Parathyroid adenoma (tissue), 2 donors: ENCODE measurements around the gene AUTS2.

Source experiments
- H2AFZ ChIP-seq: fragments of 300-600 bp; sonication (generic); one replicate; pipeline ENCODE4 v1.7.0; 2017; ENCODE audit warnings: antibody characterized with exemption, mild to moderate bottlenecking
- H3K27ac ChIP-seq: fragments of 300-600 bp; sonication (generic); one replicate; pipeline ENCODE4 v1.7.0; 2017
- H3K27me3 ChIP-seq: fragments of 300-600 bp; sonication (generic); one replicate; pipeline ENCODE4 v1.7.0; 2017; ENCODE audit warnings: low read length; ENCODE audit not compliant: control insufficient read depth, insufficient read depth
- H3K36me3 ChIP-seq: fragments of 300-600 bp; sonication (generic); one replicate; pipeline ENCODE4 v1.7.0; 2017; ENCODE audit warnings: low read length; ENCODE audit not compliant: control insufficient read depth, insufficient read depth
- H3K4me1 ChIP-seq: fragments of 300-600 bp; sonication (generic); one replicate; pipeline ENCODE4 v1.7.0; 2017; ENCODE audit warnings: control low read depth
- H3K4me2 ChIP-seq: fragments of 300-600 bp; sonication (generic); one replicate; pipeline ENCODE4 v1.7.0; 2017; ENCODE audit warnings: low read length
- H3K4me3 ChIP-seq: fragments of 300-600 bp; sonication (generic); one replicate; pipeline ENCODE4 v1.7.0; 2017; ENCODE audit warnings: low read depth, low read length
- H3K79me2 ChIP-seq: fragments of 300-600 bp; sonication (generic); one replicate; pipeline ENCODE4 v1.7.0; 2017; ENCODE audit warnings: control low read depth
- H3K9ac ChIP-seq: fragments of 300-600 bp; sonication (generic); one replicate; pipeline ENCODE4 v1.7.0; 2017; ENCODE audit warnings: mild to moderate bottlenecking
- H3K9me3 ChIP-seq: fragments of 300-600 bp; sonication (generic); one replicate; pipeline ENCODE4 v1.7.0; 2017; ENCODE audit warnings: low read length; ENCODE audit not compliant: control insufficient read depth
- CTCF ChIP-seq: fragments of 300-600 bp; sonication (generic); IDR thresholded peaks from one replicate; pipeline ENCODE4 v1.7.0; 2017; ENCODE audit warnings: antibody characterized with exemption, mild to moderate bottlenecking
- donor health status: primary hyperparathyroidism.

Gene AUTS2

DNA sequence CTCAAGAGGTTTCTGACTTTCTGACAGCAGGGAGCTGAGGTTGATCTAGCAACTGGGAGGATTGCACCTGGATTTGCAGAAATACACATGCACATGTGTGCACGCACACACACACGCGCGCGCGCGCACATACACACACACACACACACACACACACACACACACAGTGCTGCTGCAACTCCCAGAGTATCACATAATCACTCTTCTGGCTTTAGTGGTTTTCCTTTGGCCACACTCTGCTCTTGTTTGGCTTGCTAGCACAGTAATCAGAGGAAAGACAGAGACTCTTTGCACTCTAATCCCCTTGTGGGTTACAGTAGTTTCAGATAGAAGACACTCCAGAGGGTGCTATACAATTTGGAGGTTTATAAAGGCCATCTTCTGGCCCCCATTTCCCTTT is 705.0 kb downstream of the AUTS2 start:
- H3K9me3 ChIP-seq, result no peaks in the 10 kb centered on the region
- no peaks in the 10 kb centered on the region for H3K4me1 ChIP-seq
- no peaks in the 10 kb centered on the region for H3K79me2 ChIP-seq
- H3K9ac ChIP-seq, result no peak overlapping the region
- H2AFZ ChIP-seq, result no peak overlapping the region
- no peaks in the 10 kb centered on the region for H3K27me3 ChIP-seq
- H3K4me2 ChIP-seq, result no peak overlapping the region
- no peak overlapping the region for H3K4me3 ChIP-seq
- no peak for TF ChIP-seq CTCF
- no peak overlapping the region for H3K27ac ChIP-seq
- no peaks in the 10 kb centered on the region for H3K36me3 ChIP-seq

- H3K9ac ChIP-seq, result no peak overlapping the region
- TF ChIP-seq CTCF, result no peak
- no peaks in the 10 kb centered on the region for H3K79me2 ChIP-seq
- no peak overlapping the region for H3K4me3 ChIP-seq
- no peaks in the 10 kb centered on the region for H3K9me3 ChIP-seq
- H3K4me2 ChIP-seq, result no peak overlapping the region
- no peaks in the 10 kb centered on the region for H3K4me1 ChIP-seq
- no peaks in the 10 kb centered on the region for H3K27me3 ChIP-seq
- no peaks in the 10 kb centered on the region for H3K36me3 ChIP-seq
- no peak overlapping the region for H3K27ac ChIP-seq
- H2AFZ ChIP-seq, result no peak overlapping the region
These were observed 705.5 kb downstream of the AUTS2 start for GRCh38 chr7:70303780-70304179.

- no peak overlapping the region for H3K4me3 ChIP-seq
- H3K9me3 ChIP-seq, result no peaks in the 10 kb centered on the region
- no peaks in the 10 kb centered on the region for H3K27me3 ChIP-seq
- no peak overlapping the region for H2AFZ ChIP-seq
- no peak overlapping the region for H3K4me2 ChIP-seq
- H3K36me3 ChIP-seq, result no peaks in the 10 kb centered on the region
- TF ChIP-seq CTCF, result no peak
- H3K79me2 ChIP-seq, result no peaks in the 10 kb centered on the region
- no peak overlapping the region for H3K27ac ChIP-seq
- no peak overlapping the region for H3K9ac ChIP-seq
- H3K4me1 ChIP-seq, result no peaks in the 10 kb centered on the region
These were observed 707.9 kb downstream of the AUTS2 start for GRCh38 chr7:70306173-70306572.

DNA sequence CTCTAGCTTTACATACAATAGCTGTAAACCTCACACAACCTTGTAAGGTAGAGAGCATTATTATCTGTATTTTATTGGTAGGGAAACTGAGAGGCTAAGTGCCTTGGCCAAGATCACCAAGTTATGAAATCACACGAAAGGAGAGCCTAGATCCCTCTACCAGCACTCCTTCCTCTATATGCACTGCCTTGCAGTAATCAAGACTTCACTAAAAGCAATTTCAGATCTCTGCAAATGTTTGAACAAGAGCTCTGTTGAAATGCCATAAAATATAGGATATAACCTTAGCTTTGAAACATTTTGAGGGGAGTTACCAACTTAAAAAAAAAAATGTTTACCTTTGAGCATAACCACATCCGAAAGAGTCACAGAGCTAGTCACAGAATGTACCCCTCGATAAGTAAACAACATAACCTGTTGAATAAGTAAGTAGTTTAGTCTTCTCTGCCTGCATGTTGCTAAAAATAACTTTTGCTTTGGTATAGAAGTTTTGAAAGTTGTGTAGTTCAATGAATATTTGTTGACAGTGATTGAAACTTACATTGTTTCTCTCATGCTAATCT is 709.4 kb downstream of the AUTS2 start:
- Histone ChIP-seq H3K4me2 (no peak overlapping the region), H3K27me3 (no peaks in the 10 kb centered on the region), H3K79me2 (no peaks in the 10 kb centered on the region), H3K4me3 (no peak overlapping the region), H3K36me3 (no peaks in the 10 kb centered on the region), H3K4me1 (no peaks in the 10 kb centered on the region), H2AFZ (no peak overlapping the region), H3K9ac (no peak overlapping the region), H3K9me3 (no peaks in the 10 kb centered on the region), H3K27ac (no peak overlapping the region)
- TF ChIP-seq CTCF, result no peak

- Histone ChIP-seq H3K9ac (no peak overlapping the region), H3K9me3 (no peaks in the 10 kb centered on the region), H2AFZ (no peak overlapping the region), H3K36me3 (no peaks in the 10 kb centered on the region), H3K4me1 (no peaks in the 10 kb centered on the region), H3K27me3 (no peaks in the 10 kb centered on the region), H3K4me3 (no peak overlapping the region), H3K4me2 (no peak overlapping the region), H3K27ac (no peak overlapping the region), H3K79me2 (no peaks in the 10 kb centered on the region)
- no peak for TF ChIP-seq CTCF
These were observed 714.1 kb downstream of the AUTS2 start for GRCh38 chr7:70312336-70312735.
